ENCODE data around the gene CEPT1.

GRCh38 chr1:111198836-111199235, 58.8 kb downstream of the CEPT1 start:
- no peak for TF ChIP-seq CTCF (IDR thresholded peaks at IDR 0.05; ENCODE audit: low read depth, low read length)
- no peak for TF ChIP-seq EZH2phosphoT487 (IDR thresholded peaks at IDR 0.05; ENCODE audit: low read depth)
